ENCODE measurements around the gene TNRC6A.

GRCh38 chr16:24875466-24875865 is 146.0 kb downstream of the TNRC6A start:
- TF ChIP-seq ZNF274 (IDR thresholded peaks at IDR 0.05; ENCODE audit: low read depth, low read length) (no peak), YY1 (IDR thresholded peaks at IDR 0.05; ENCODE audit: insufficient read depth, insufficient read length) (no peak)

Data from NT2/D1 (cell line).